H9 (cell line): ENCODE data around the gene PHLDB1. TPM values are rescaled to one million over a fixed set of nuclear protein-coding genes. Genes with fewer than 3 reads are reported as not detected.

Experiments used
- DNase-seq: peaks from one replicate; pipeline ENCODE4 v3.0.0-alpha.2; 2017
- H2AFZ ChIP-seq: one replicate; pipeline ENCODE4 v1.6.1; 2013; ENCODE audit warnings: mild to moderate bottlenecking, low read length, control low read depth, moderate library complexity
- H2AK5ac ChIP-seq: 2 replicates; pipeline ENCODE4 v1.6.1; 2013; ENCODE audit warnings: low read length, control low read depth, mixed read lengths; ENCODE audit not compliant: insufficient read length
- H2BK120ac ChIP-seq: one replicate; pipeline ENCODE4 v1.6.1; 2013; ENCODE audit warnings: low read depth, mild to moderate bottlenecking, low read length, control low read depth, inconsistent platforms; ENCODE audit not compliant: poor library complexity, severe bottlenecking
- H2BK12ac ChIP-seq: 2 replicates; pipeline ENCODE4 v1.6.1; 2013; ENCODE audit warnings: low read length, control low read depth, mixed read lengths, low read depth; ENCODE audit not compliant: insufficient read length
- H2BK15ac ChIP-seq: 2 replicates; pipeline ENCODE4 v1.6.1; 2013; ENCODE audit warnings: low read depth, low read length, control low read depth
- H2BK20ac ChIP-seq: one replicate; pipeline ENCODE4 v1.6.1; 2013; ENCODE audit warnings: low read depth, mild to moderate bottlenecking, low read length, control low read depth, inconsistent platforms; ENCODE audit not compliant: poor library complexity, severe bottlenecking
- H2BK5ac ChIP-seq: 2 replicates; pipeline ENCODE4 v1.6.1; 2013; ENCODE audit warnings: low read length, control low read depth, mixed read lengths; ENCODE audit not compliant: insufficient read length
- H3K14ac ChIP-seq: 2 replicates; pipeline ENCODE4 v1.6.1; 2013; ENCODE audit warnings: low read length, control low read depth; ENCODE audit not compliant: insufficient read depth
- H3K18ac ChIP-seq: 2 replicates; pipeline ENCODE4 v1.6.1; 2013; ENCODE audit warnings: low read depth, mild to moderate bottlenecking, mixed read lengths, low read length, control low read depth; ENCODE audit not compliant: insufficient read length
- H3K23ac ChIP-seq: 2 replicates; pipeline ENCODE4 v1.6.1; 2013; ENCODE audit warnings: low read length, control low read depth, mixed read lengths, low read depth; ENCODE audit not compliant: insufficient read length
- H3K23me2 ChIP-seq: 2 replicates; pipeline ENCODE4 v1.6.1; 2013; ENCODE audit warnings: low read depth, mild to moderate bottlenecking, mixed read lengths, low read length, control low read depth; ENCODE audit not compliant: insufficient read length, poor library complexity, severe bottlenecking
- H3K27ac ChIP-seq: 2 replicates; pipeline ENCODE4 v1.5.1; 2013; ENCODE audit warnings: low read length, control low read depth, mixed read lengths, low read depth; ENCODE audit not compliant: insufficient read length
- H3K27me3 ChIP-seq: 2 replicates; pipeline ENCODE4 v1.6.1; 2013; ENCODE audit warnings: low read length, control low read depth, inconsistent platforms; ENCODE audit not compliant: insufficient read depth
- H3K4ac ChIP-seq: 2 replicates; pipeline ENCODE4 v1.6.1; 2013; ENCODE audit warnings: low read depth, mild to moderate bottlenecking, control low read depth, inconsistent platforms, low read length, moderate library complexity
- H3K4me1 ChIP-seq: 2 replicates; pipeline ENCODE4 v1.6.1; 2013; ENCODE audit warnings: low read length, control low read depth, inconsistent platforms; ENCODE audit not compliant: insufficient read depth
- H3K4me2 ChIP-seq: 2 replicates; pipeline ENCODE4 v1.6.1; 2013; ENCODE audit warnings: low read length, control low read depth, mixed read lengths; ENCODE audit not compliant: insufficient read length, insufficient read depth
- H3K56ac ChIP-seq: 2 replicates; pipeline ENCODE4 v1.6.1; 2013; ENCODE audit warnings: low read depth, mild to moderate bottlenecking, mixed read lengths, low read length, control low read depth; ENCODE audit not compliant: insufficient read length
- H3K79me1 ChIP-seq: 2 replicates; pipeline ENCODE4 v1.6.1; 2013; ENCODE audit warnings: low read depth, mild to moderate bottlenecking, moderate library complexity, low read length, control low read depth, inconsistent platforms; ENCODE audit not compliant: insufficient read depth, poor library complexity, severe bottlenecking
- H3K79me2 ChIP-seq: 2 replicates; pipeline ENCODE4 v1.6.1; 2013; ENCODE audit warnings: low read length, control low read depth, inconsistent platforms; ENCODE audit not compliant: insufficient read depth
- H3K9ac ChIP-seq: 2 replicates; pipeline ENCODE4 v1.6.1; 2013; ENCODE audit warnings: low read length, control low read depth, mixed read lengths; ENCODE audit not compliant: insufficient read length; ENCODE audit errors: extremely low read depth
- H3K9me3 ChIP-seq: one replicate; pipeline ENCODE4 v1.6.1; 2013; ENCODE audit warnings: low read depth, low read length, inconsistent platforms; ENCODE audit not compliant: control insufficient read depth
- H3T11ph ChIP-seq: one replicate; pipeline ENCODE4 v1.6.1; 2013; ENCODE audit warnings: mild to moderate bottlenecking, low read length, control low read depth, inconsistent platforms
- H4K20me1 ChIP-seq: one replicate; pipeline ENCODE4 v1.6.1; 2013; ENCODE audit not compliant: control insufficient read depth, insufficient read length, insufficient read depth
- H4K5ac ChIP-seq: 2 replicates; pipeline ENCODE4 v1.6.1; 2013; ENCODE audit warnings: low read depth, mild to moderate bottlenecking, mixed read lengths, low read length, control low read depth; ENCODE audit not compliant: insufficient read length
- H4K8ac ChIP-seq: replicated peaks from 2 replicates; pipeline ENCODE4 v1.6.1; 2013; ENCODE audit warnings: low read length, control low read depth, mixed read lengths, low read depth; ENCODE audit not compliant: insufficient read length
- H4K91ac ChIP-seq: 2 replicates; pipeline ENCODE4 v1.6.1; 2013; ENCODE audit warnings: low read depth, mild to moderate bottlenecking, moderate library complexity, mixed read lengths, low read length, control low read depth; ENCODE audit not compliant: insufficient read length
- H3K27ac Mint-ChIP-seq, 3 experiments: 2 replicates in 2 of 3; 3 replicates in 1 of 3; pipeline ENCODE4 v1.8.0; 2020 to 2021; ENCODE audit warnings: mixed read lengths in 3 of 3, mild to moderate bottlenecking in 1 of 3, moderate library complexity in 1 of 3
- H3K27me3 Mint-ChIP-seq: 2 replicates; pipeline ENCODE4 v1.8.0; 2021; ENCODE audit warnings: low read depth, mild to moderate bottlenecking, moderate library complexity, mixed read lengths
- H3K36me3 Mint-ChIP-seq, 3 experiments: 2 replicates in 2 of 3; 3 replicates in 1 of 3; pipeline ENCODE4 v1.8.0; 2020 to 2021; ENCODE audit warnings: low read depth in 3 of 3, mixed read lengths in 3 of 3; ENCODE audit not compliant: insufficient read depth in 1 of 3
- H3K4me1 Mint-ChIP-seq, 2 experiments: 2 replicates each; pipeline ENCODE4 v1.8.0; 2020; ENCODE audit warnings: mixed read lengths in 2 of 2
- H3K4me3 Mint-ChIP-seq, 2 experiments: 2 replicates in 1 of 2; 3 replicates in 1 of 2; pipeline ENCODE4 v1.8.0; 2020 to 2021; ENCODE audit warnings: mild to moderate bottlenecking in 2 of 2, mixed read lengths in 2 of 2, moderate library complexity in 1 of 2
- H3K9me3 Mint-ChIP-seq, 2 experiments: 2 replicates in 1 of 2; 3 replicates in 1 of 2; pipeline ENCODE4 v1.8.0; 2020; ENCODE audit warnings: mild to moderate bottlenecking in 2 of 2, mixed read lengths in 2 of 2, moderate library complexity in 1 of 2
- CTCF ChIP-seq: fragments of 200-600 bp; sonication (generic); conservative IDR thresholded peaks from 3 replicates; pipeline ENCODE4 v1.8.0; 2021; ENCODE audit warnings: antibody characterized with exemption, mild to moderate bottlenecking
- WGBS: extraction: QIAGEN DNeasy Blood & Tissue Kit; methylation state at CpG from one replicate; pipeline ENCODE4 v1.1.7; 2013; ENCODE audit warnings: missing lambda C conversion rate, low lambda C conversion rate, mixed read lengths; ENCODE audit not compliant: insufficient read length; ENCODE audit errors: extremely low coverage; 5-methylcytosine and 5-hydroxymethylcytosine counted together
- total RNA-seq: library from RNA; stranded (reverse); gene quantifications from 2 replicates; pipeline ENCODE4 v1.2.1, GENCODE V29; 2021

PHLDB1 gene
- total RNA-seq, 1 experiment from 2014 or later: 56.0 TPM

GRCh38 chr11:118674082-118674435, 66.6 kb downstream of the PHLDB1 start:
- Histone ChIP-seq H4K91ac (no peak overlapping the region), H3K79me1 (no peaks in the 10 kb centered on the region), H3K9me3 (no peaks in the 10 kb centered on the region), H2AK5ac (no peak overlapping the region), H3K27ac (no peak overlapping the region), H3K4me2 (no peak overlapping the region), H2BK20ac (no peak overlapping the region), H2BK120ac (no peak overlapping the region), H3K4ac (no peak overlapping the region), H3K4me1 (no peaks in the 10 kb centered on the region), H3K79me2 (no peaks in the 10 kb centered on the region), H4K20me1 (no peaks in the 10 kb centered on the region), H3K27me3 (no peaks in the 10 kb centered on the region; the same call in 1 of the 2 replicates), H3K23me2 (no peaks in the 10 kb centered on the region), H3K9ac (no peak overlapping the region), H4K8ac (no peak overlapping the region), H2BK12ac (no peak overlapping the region), H3K14ac (no peak overlapping the region), H3K18ac (no peak overlapping the region), H3K23ac (no peak overlapping the region), H4K5ac (no peak overlapping the region), H3K56ac (no peak overlapping the region), H2BK15ac (no peak overlapping the region), H3T11ph (no peak overlapping the region), H2AFZ (no peak overlapping the region), H2BK5ac (no peak overlapping the region)
- WGBS: no CpG with 5 or more reads among the region's 1 CpG
- Mint-ChIP-seq H3K27ac (no peak overlapping the region), H3K4me1 (peaks cover 1 to 4% of the 10 kb centered on the region in 2 experiments), H3K9me3 (peaks cover 21 to 33% of the 10 kb centered on the region in 2 experiments), H3K27me3 (peaks cover 6% of the 10 kb centered on the region), H3K4me3 (no peak overlapping the region), H3K36me3 (peaks cover 4 to 7% (median 6%) of the 10 kb centered on the region in 3 experiments; a peak in 5 of 7 replicates)
- DNase-seq: no peak
- no peak for TF ChIP-seq CTCF
